K562 (cell line): ENCODE data around the gene RECK. TPM values are rescaled to one million over a fixed set of nuclear protein-coding genes. Genes with fewer than 3 reads are reported as not detected.

Experiments
- BMI1 ChIP-seq: fragments of 150-350 bp; IDR thresholded peaks from 2 replicates; pipeline ENCODE4 v1.6.1; 2014; ENCODE audit warnings: low read length
- CTBP1 ChIP-seq: fragments of 450-650 bp; IDR thresholded peaks from 2 replicates; pipeline ENCODE4 v1.6.1; 2016; ENCODE audit warnings: borderline replicate concordance
- GABPB2 ChIP-seq: fragments of 250-450 bp; sonication (Bioruptor Pico); conservative IDR thresholded peaks from 2 replicates; pipeline ENCODE4 v1.5.1; 2021; ENCODE audit warnings: mild to moderate bottlenecking
- KAT7 ChIP-seq: sonication (generic); formaldehyde crosslinking; IDR thresholded peaks from 2 replicates; pipeline ENCODE4 v1.8.0; 2022; ENCODE audit warnings: missing genetic modification reagents, mild to moderate bottlenecking, borderline replicate concordance
- LEF1 ChIP-seq: fragments of 450-650 bp; IDR thresholded peaks from 2 replicates; pipeline ENCODE4 v1.6.1; 2016; ENCODE audit warnings: mild to moderate bottlenecking
- NFRKB ChIP-seq: fragments of 450-650 bp; IDR thresholded peaks from 2 replicates; pipeline ENCODE4 v1.6.1; 2016; ENCODE audit warnings: low read depth
- POLR2A ChIP-seq: fragments of 450-650 bp; conservative IDR thresholded peaks from 2 replicates; pipeline ENCODE4 v1.6.1; 2016
- SNRNP70 ChIP-seq: fragments of 200-400 bp; formaldehyde crosslinking; optimal IDR thresholded peaks from 2 replicates; pipeline ENCODE3; 2017; ENCODE audit warnings: low read depth, low read length
- ZC3H8 ChIP-seq: fragments of 450-650 bp; IDR thresholded peaks from 2 replicates; pipeline ENCODE4 v1.6.1; 2017
- ZFPM2 ChIP-seq: fragments of 250-450 bp; sonication (Bioruptor Pico); IDR thresholded peaks from 2 replicates; pipeline ENCODE4 v1.5.1; 2022; ENCODE audit warnings: mild to moderate bottlenecking
- ZFX ChIP-seq: sonication (generic); formaldehyde crosslinking; IDR thresholded peaks from 2 replicates; pipeline ENCODE4 v1.8.0; 2022; ENCODE audit warnings: mild to moderate bottlenecking, missing genetic modification reagents, moderate library complexity
- ZNF175 ChIP-seq: fragments of 200-800 bp; sonication (Bioruptor generic); IDR thresholded peaks from 2 replicates; pipeline ENCODE4 v1.6.1; 2016; ENCODE audit warnings: low read depth, mild to moderate bottlenecking, missing genetic modification characterization, missing compliant biosample characterization
- ZNF668 ChIP-seq: fragments of 250-450 bp; sonication (Bioruptor Pico); IDR thresholded peaks from 2 replicates; pipeline ENCODE4 v1.8.0; 2022; ENCODE audit warnings: mild to moderate bottlenecking, inconsistent platforms
- polyA plus RNA-seq, 8 experiments: library from polyadenylated mRNA; depleted of rRNA in 4 of 8; stranded (reverse) in 5 of 8; unstranded in 3 of 8; fragments of >200 nt; fragmentation: Nextera tagmentation in 2 of 8; fragmentation: Illumina TruSeq in 1 of 8; extraction: Ambion mirVana in 2 of 8; extraction: Trizol in 1 of 8; gene quantifications; 2 replicates each; pipeline versions ENCODE4 v1.2.1 to v1.2.3, GENCODE V29; 2011 to 2014; ENCODE audit warnings: inconsistent platforms in 1 of 8, missing spikeins in 1 of 8
- total RNA-seq, 7 experiments: library from RNA; depleted of rRNA in 6 of 7; stranded (reverse); fragments of >200 nt in 6 of 7; fragmentation: Illumina TruSeq in 2 of 7; extraction: Trizol in 2 of 7; gene quantifications; 2 replicates each; pipeline versions ENCODE4 v1.2.1 to v1.2.3, GENCODE V29; 2011 to 2021; ENCODE audit warnings: low replicate concordance in 1 of 7
- TF ChIP-seq, protein P1 (sequence below): fragments of 200-800 bp; sonication (Bioruptor generic); IDR thresholded peaks from 2 replicates; pipeline ENCODE4 v1.6.1; 2017; ENCODE audit warnings: missing genetic modification characterization, missing compliant biosample characterization
- TF ChIP-seq, protein P2 (sequence below), 3 experiments: fragments of 200-800 bp in 1 of 3; sonication (Bioruptor generic) in 1 of 3; sonication (generic) in 1 of 3; formaldehyde crosslinking in 1 of 3; IDR thresholded peaks; 2 replicates each; pipeline versions ENCODE4 v1.6.1 to v1.8.0; 2016 to 2022; ENCODE audit warnings: mild to moderate bottlenecking in 2 of 3, missing compliant biosample characterization in 2 of 3, missing genetic modification characterization in 2 of 3, missing genetic modification reagents in 1 of 3
- TF ChIP-seq, protein P3 (sequence below): sonication (generic); formaldehyde crosslinking; IDR thresholded peaks from 2 replicates; pipeline ENCODE4 v1.8.0; 2023; ENCODE audit warnings: missing genetic modification reagents, mild to moderate bottlenecking, borderline replicate concordance
- TF ChIP-seq, protein P4 (sequence below): IDR thresholded peaks from 2 replicates; pipeline ENCODE4 v1.6.1; 2011; ENCODE audit warnings: borderline replicate concordance, low read depth, mild to moderate bottlenecking, moderate library complexity, low read length; ENCODE audit not compliant: insufficient read depth, poor library complexity, severe bottlenecking
- TF ChIP-seq, protein P5 (sequence below): sonication (generic); formaldehyde crosslinking; IDR thresholded peaks from 2 replicates; pipeline ENCODE4 v1.5.0; 2020; ENCODE audit warnings: missing genetic modification reagents

RECK gene
- total and polyA plus RNA-seq, 9 of the 15 experiments (the other 6 are each of a cell fraction or from before 2014, with no cell fraction given) = 0.04 to 0.36 (median 0.16) TPM

DNA sequence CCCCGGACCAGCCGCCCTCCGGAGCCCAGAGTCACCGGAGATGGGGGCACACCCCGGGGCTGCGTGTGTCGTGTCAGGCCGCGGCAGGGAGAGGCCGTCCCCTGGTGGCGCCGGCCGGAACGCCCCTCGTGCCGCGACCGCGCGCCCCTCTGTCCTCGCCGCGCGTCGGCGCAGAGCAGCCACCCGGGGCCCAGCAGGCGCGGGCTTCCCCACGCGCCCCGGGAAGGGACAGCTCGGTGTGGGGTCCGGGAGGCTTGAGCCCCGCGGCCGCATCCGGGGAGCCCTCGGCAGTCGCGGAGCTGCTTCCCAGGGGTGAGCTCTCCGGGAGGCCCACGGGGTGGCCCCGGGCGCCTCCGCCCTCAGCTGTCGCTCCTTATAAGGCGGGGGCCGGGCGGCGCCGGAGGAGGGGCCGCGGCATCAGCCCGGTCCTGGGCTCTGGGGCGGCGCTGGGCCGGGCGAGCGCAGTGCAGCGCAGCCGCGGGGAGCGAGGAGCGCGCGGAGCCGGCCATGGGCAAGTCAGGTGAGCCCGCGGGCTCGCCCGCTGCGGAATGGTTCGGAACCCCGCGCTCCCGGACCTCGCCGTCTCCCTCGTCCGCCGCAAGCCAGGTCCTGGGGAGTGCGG, 99.7 kb downstream of the RECK start, which contains the start of gene GLIPR2 (continued):
- TF ChIP-seq, protein P1, sequence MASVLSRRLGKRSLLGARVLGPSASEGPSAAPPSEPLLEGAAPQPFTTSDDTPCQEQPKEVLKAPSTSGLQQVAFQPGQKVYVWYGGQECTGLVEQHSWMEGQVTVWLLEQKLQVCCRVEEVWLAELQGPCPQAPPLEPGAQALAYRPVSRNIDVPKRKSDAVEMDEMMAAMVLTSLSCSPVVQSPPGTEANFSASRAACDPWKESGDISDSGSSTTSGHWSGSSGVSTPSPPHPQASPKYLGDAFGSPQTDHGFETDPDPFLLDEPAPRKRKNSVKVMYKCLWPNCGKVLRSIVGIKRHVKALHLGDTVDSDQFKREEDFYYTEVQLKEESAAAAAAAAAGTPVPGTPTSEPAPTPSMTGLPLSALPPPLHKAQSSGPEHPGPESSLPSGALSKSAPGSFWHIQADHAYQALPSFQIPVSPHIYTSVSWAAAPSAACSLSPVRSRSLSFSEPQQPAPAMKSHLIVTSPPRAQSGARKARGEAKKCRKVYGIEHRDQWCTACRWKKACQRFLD (CRISPR knock-in tag) = no peak
- no peak; the same call in 1 of the 2 replicates for TF ChIP-seq POLR2A
- TF ChIP-seq NFRKB = no peak
- TF ChIP-seq ZNF175 = no peak
- peak; percentile 85 for TF ChIP-seq CTBP1
- TF ChIP-seq, protein P2, sequence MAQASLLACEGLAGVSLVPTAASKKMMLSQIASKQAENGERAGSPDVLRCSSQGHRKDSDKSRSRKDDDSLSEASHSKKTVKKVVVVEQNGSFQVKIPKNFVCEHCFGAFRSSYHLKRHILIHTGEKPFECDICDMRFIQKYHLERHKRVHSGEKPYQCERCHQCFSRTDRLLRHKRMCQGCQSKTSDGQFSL (CRISPR knock-in tag; IDR thresholded peaks at IDR 0.05) = 0 out of 2 replicates have a peak, but pooled peaks have one; percentile 29
- TF ChIP-seq, protein P2 (tag; IDR thresholded peaks at IDR 0.05) = no peak
- TF ChIP-seq ZFX = peak; percentile 52
- no peak for TF ChIP-seq ZNF668
- TF ChIP-seq, protein P3, sequence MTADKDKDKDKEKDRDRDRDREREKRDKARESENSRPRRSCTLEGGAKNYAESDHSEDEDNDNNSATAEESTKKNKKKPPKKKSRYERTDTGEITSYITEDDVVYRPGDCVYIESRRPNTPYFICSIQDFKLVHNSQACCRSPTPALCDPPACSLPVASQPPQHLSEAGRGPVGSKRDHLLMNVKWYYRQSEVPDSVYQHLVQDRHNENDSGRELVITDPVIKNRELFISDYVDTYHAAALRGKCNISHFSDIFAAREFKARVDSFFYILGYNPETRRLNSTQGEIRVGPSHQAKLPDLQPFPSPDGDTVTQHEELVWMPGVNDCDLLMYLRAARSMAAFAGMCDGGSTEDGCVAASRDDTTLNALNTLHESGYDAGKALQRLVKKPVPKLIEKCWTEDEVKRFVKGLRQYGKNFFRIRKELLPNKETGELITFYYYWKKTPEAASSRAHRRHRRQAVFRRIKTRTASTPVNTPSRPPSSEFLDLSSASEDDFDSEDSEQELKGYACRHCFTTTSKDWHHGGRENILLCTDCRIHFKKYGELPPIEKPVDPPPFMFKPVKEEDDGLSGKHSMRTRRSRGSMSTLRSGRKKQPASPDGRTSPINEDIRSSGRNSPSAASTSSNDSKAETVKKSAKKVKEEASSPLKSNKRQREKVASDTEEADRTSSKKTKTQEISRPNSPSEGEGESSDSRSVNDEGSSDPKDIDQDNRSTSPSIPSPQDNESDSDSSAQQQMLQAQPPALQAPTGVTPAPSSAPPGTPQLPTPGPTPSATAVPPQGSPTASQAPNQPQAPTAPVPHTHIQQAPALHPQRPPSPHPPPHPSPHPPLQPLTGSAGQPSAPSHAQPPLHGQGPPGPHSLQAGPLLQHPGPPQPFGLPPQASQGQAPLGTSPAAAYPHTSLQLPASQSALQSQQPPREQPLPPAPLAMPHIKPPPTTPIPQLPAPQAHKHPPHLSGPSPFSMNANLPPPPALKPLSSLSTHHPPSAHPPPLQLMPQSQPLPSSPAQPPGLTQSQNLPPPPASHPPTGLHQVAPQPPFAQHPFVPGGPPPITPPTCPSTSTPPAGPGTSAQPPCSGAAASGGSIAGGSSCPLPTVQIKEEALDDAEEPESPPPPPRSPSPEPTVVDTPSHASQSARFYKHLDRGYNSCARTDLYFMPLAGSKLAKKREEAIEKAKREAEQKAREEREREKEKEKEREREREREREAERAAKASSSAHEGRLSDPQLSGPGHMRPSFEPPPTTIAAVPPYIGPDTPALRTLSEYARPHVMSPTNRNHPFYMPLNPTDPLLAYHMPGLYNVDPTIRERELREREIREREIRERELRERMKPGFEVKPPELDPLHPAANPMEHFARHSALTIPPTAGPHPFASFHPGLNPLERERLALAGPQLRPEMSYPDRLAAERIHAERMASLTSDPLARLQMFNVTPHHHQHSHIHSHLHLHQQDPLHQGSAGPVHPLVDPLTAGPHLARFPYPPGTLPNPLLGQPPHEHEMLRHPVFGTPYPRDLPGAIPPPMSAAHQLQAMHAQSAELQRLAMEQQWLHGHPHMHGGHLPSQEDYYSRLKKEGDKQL (CRISPR knock-in tag) = no peak
- TF ChIP-seq, protein P4, sequence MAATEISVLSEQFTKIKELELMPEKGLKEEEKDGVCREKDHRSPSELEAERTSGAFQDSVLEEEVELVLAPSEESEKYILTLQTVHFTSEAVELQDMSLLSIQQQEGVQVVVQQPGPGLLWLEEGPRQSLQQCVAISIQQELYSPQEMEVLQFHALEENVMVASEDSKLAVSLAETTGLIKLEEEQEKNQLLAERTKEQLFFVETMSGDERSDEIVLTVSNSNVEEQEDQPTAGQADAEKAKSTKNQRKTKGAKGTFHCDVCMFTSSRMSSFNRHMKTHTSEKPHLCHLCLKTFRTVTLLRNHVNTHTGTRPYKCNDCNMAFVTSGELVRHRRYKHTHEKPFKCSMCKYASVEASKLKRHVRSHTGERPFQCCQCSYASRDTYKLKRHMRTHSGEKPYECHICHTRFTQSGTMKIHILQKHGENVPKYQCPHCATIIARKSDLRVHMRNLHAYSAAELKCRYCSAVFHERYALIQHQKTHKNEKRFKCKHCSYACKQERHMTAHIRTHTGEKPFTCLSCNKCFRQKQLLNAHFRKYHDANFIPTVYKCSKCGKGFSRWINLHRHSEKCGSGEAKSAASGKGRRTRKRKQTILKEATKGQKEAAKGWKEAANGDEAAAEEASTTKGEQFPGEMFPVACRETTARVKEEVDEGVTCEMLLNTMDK = peak; percentile 19
- TF ChIP-seq GABPB2 = no peak
- TF ChIP-seq BMI1 = no peak
- TF ChIP-seq LEF1 = no peak
- TF ChIP-seq KAT7 = no peak
- TF ChIP-seq, protein P5, sequence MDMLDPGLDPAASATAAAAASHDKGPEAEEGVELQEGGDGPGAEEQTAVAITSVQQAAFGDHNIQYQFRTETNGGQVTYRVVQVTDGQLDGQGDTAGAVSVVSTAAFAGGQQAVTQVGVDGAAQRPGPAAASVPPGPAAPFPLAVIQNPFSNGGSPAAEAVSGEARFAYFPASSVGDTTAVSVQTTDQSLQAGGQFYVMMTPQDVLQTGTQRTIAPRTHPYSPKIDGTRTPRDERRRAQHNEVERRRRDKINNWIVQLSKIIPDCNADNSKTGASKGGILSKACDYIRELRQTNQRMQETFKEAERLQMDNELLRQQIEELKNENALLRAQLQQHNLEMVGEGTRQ = no peak
- TF ChIP-seq SNRNP70 = no peak
- TF ChIP-seq ZC3H8 = no peak
- TF ChIP-seq ZFPM2 (CRISPR knock-in tag) = no peak
